Thyroid gland (tissue), 4 donors: ENCODE measurements around the gene TRPC5OS.

ENCODE experiments used
- POLR2A ChIP-seq, 2 donors: fragments of 450-650 bp; IDR thresholded peaks; one replicate each; pipeline ENCODE4 v1.6.1; 2017; ENCODE audit warnings: antibody characterized with exemption in 2 of 2, mild to moderate bottlenecking in 2 of 2, moderate library complexity in 1 of 2
- TF ChIP-seq, protein P1 (sequence below), 6 experiments: fragments of 200-600 bp in 3 of 6; fragments of 450-650 bp in 3 of 6; sonication (generic) in 3 of 6; IDR thresholded peaks; one replicate each; pipeline ENCODE4 v1.5.1; 2016 to 2019; ENCODE audit warnings: antibody characterized with exemption in 6 of 6, mild to moderate bottlenecking in 2 of 6, inconsistent platforms in 1 of 6, moderate library complexity in 1 of 6

DNA sequence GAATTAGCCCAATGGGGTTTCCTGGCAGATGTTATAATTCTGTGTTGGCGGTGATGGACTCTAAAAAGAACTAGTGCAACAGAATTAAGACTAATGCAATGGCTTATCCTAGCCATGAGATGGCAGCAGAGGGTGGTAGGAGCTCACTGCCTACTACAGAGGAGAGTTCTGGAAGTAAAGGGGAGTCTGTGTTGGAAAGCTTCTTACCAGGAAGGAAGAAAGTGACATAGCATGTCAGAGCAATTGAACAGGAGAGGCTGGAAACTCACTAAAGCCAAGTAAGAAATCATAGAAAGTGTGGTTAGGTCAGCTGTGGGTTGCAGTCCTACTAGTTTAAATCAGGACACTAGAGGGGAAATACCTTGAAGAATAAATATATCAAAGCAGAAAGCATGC lies 6.3 kb upstream of the TRPC5OS start:
- TF ChIP-seq POLR2A (IDR thresholded peaks at IDR 0.05) = no peak
- TF ChIP-seq, protein P1, sequence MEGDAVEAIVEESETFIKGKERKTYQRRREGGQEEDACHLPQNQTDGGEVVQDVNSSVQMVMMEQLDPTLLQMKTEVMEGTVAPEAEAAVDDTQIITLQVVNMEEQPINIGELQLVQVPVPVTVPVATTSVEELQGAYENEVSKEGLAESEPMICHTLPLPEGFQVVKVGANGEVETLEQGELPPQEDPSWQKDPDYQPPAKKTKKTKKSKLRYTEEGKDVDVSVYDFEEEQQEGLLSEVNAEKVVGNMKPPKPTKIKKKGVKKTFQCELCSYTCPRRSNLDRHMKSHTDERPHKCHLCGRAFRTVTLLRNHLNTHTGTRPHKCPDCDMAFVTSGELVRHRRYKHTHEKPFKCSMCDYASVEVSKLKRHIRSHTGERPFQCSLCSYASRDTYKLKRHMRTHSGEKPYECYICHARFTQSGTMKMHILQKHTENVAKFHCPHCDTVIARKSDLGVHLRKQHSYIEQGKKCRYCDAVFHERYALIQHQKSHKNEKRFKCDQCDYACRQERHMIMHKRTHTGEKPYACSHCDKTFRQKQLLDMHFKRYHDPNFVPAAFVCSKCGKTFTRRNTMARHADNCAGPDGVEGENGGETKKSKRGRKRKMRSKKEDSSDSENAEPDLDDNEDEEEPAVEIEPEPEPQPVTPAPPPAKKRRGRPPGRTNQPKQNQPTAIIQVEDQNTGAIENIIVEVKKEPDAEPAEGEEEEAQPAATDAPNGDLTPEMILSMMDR (IDR thresholded peaks at IDR 0.05) = peak; percentile 25 to 67 (median 60)
